ENCODE data around the gene MAP2K4.
"Not testable (repeated sequence)": the region's sequence is repeated elsewhere in the genome, so short reads cannot be mapped to it uniquely, and the experiment has no call there.

MAP2K4 gene

GRCh38 chr17:12162187-12162586, 141.5 kb downstream of the MAP2K4 start:
- DNase-seq (ENCODE audit: low spot score) = not testable (repeated sequence)

GRCh38 chr17:12164085-12164484, 143.4 kb downstream of the MAP2K4 start:
- no peak for DNase-seq (ENCODE audit: low spot score)

DNA sequence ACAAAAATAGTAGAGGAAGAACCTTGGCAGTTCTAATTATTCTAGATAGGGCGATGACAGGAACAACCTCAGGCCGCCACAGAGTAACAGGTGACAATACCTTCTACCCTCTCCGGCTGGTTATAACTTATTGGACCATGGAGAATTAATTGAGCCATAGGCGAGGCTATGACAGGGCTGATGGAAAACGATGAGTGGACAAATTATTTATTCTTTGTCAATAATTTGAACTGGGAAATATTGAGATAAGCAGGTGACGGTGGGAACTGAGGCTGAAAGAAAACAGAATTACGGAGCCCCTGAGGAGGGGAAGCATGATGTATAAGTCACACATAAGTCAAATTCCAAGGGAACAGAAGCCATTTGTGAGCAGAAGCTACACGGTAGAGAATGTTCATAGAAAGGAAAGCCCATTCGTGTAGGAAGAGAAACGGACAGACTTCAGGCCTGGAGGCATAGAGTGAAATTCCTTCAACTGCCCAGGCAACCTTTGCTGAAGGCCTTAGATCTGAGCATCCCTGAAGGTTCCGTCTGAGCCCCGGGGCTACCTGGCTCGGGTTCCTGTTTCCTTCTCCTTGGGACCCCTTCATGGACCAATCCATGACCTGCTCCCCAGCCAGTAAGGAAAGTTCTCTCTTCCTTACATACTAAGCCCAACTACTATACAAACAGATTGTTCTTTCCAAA, 158.1 kb downstream of the MAP2K4 start:
- no peak for DNase-seq (ENCODE audit: low spot score)

- peak; percentile 32 for DNase-seq (ENCODE audit: low spot score)
Measured at GRCh38 chr17:12180644-12181261, 160.1 kb downstream of the MAP2K4 start.

DNA sequence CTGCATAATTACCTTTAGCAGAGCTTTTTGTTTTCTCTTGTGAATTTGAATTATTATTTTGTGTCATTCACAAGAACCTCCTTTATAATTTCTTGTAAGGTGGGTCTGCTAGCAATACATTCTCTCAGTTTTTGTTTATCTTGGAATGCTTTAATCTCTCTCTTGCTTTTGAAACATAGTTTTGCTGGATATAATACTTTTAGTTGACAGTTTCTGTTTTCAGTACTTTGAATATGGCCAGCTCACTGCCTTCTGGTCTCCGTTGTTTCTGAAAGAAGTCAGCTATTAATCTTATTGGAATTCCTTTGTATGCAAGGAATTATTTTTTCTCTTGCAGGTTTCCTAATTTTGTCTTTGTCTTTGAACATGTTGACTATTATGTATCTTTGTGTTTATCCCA, 167.0 kb downstream of the MAP2K4 start:
- DNase-seq (ENCODE audit: low spot score) = no peak

GRCh38 chr17:12193144-12193735, 172.6 kb downstream of the MAP2K4 start:
- no peak for DNase-seq (ENCODE audit: low spot score)

All from activated CD4-positive, alpha-beta T cell treated with anti-CD3 and anti-CD28 coated beads, Interleukin-2, Interleukin-4, amounts not matched to agents 100 ng/mL and 50 ng/mL, durations not matched to agents 16 hours and 8 hours (primary cell).